ENCODE results near the gene NRBF2. TPM values are rescaled to one million over a fixed set of nuclear protein-coding genes. Genes with fewer than 3 reads are reported as not detected.

Gene NRBF2
- total RNA-seq, 2 experiments from 2014 or later: 25.3 to 25.6 TPM

- Mint-ChIP-seq H3K36me3 (ENCODE audit: low read depth) (peaks cover 31% of the 10 kb centered on the region), H3K27me3 (peaks cover 2% of the 10 kb centered on the region), H3K4me3 (peak overlapping the region; percentile 94), H3K4me1 (ENCODE audit: low read depth) (peaks cover 48% of the 10 kb centered on the region), H3K9me3 (peaks cover 11% of the 10 kb centered on the region), H3K27ac (peak overlapping the region; percentile 88)
- Histone ChIP-seq H3K4me1 (ENCODE audit: insufficient read depth, low read length) (peaks cover 46% of the 10 kb centered on the region), H3K27me3 (ENCODE audit: control insufficient read depth in 1 of 2, insufficient read depth in 2 of 2, low read length in 2 of 2) (no peaks in the 10 kb centered on the region), H3K36me3 (ENCODE audit: insufficient read depth, low read length) (peaks cover 3% of the 10 kb centered on the region), H3K27ac (ENCODE audit: low read depth in 1 of 2, low read length in 2 of 2) (peak overlapping the region; percentile 97 to 98), H3K9me3 (ENCODE audit: control insufficient read depth in 1 of 2, insufficient read depth in 1 of 2, low read length in 2 of 2) (peaks cover 0 to 6% of the 10 kb centered on the region in 2 experiments), H3K4me3 (ENCODE audit: low read length) (peak overlapping the region; percentile 89)
- no peak for ATAC-seq (ENCODE audit: poor library complexity)
- intact Hi-C loops (cut with DNase I, micrococcal nuclease): loop anchor here (2.0 to 5.0 kb wide), 5 partner anchors 133 to 497 kb away; partner anchors contain the start of genes EGR2 (in 2 of the 2) and ADO (in 1 of the 2)
- CTCF ChIA-PET: interaction anchor here (2.5 kb wide), 1 partner anchor 11 kb away, joined by 7 read pairs; no protein-coding TSS in a partner anchor
- no peak for TF ChIP-seq CTCF (IDR thresholded peaks at IDR 0.05)
- DNase-seq: peak in 2 of 14 experiments; percentile 6 to 24
- POLR2A ChIA-PET: interaction anchor here (0.6 to 2.7 kb wide), 24 partner anchors 8 to 1231 kb away, joined by 3 to 31 read pairs (median 8); partner anchors contain the start of genes ADO, EGR2 and REEP3
Observed at GRCh38 chr10:63133821-63134557, 861 bp downstream of the NRBF2 start.

GRCh38 chr10:63137306-63137705 is 4.2 kb downstream of the NRBF2 start:
- Histone ChIP-seq H3K36me3 (ENCODE audit: insufficient read depth, low read length) (peaks cover 17% of the 10 kb centered on the region), H3K27ac (ENCODE audit: low read depth in 1 of 2, low read length in 2 of 2) (no peak overlapping the region), H3K27me3 (ENCODE audit: control insufficient read depth in 1 of 2, insufficient read depth in 2 of 2, low read length in 2 of 2) (no peaks in the 10 kb centered on the region), H3K4me1 (ENCODE audit: insufficient read depth, low read length) (peaks cover 52% of the 10 kb centered on the region), H3K4me3 (ENCODE audit: low read length) (no peak overlapping the region), H3K9me3 (ENCODE audit: control insufficient read depth in 1 of 2, insufficient read depth in 1 of 2, low read length in 2 of 2) (peaks cover 0 to 2% of the 10 kb centered on the region in 2 experiments)
- Mint-ChIP-seq H3K27me3 (no peaks in the 10 kb centered on the region), H3K9me3 (peaks cover 5% of the 10 kb centered on the region), H3K27ac (no peak overlapping the region), H3K4me3 (peak overlapping the region; percentile 54), H3K36me3 (ENCODE audit: low read depth) (peaks cover 61% of the 10 kb centered on the region), H3K4me1 (ENCODE audit: low read depth) (peaks cover 79% of the 10 kb centered on the region)
- CTCF ChIA-PET: interaction anchor here (1.9 kb wide), 1 partner anchor 9 kb away, joined by 5 read pairs; no protein-coding TSS in a partner anchor
- no peak for TF ChIP-seq CTCF (IDR thresholded peaks at IDR 0.05)
- intact Hi-C loops (cut with DNase I, micrococcal nuclease): no loop called here
- POLR2A ChIA-PET: no interaction called here
- ATAC-seq (ENCODE audit: poor library complexity) (no peak), DNase-seq (no peak)

- DNase-seq (no peak), ATAC-seq (ENCODE audit: poor library complexity) (no peak)
- Histone ChIP-seq H3K27ac (ENCODE audit: low read depth in 1 of 2, low read length in 2 of 2) (no peak overlapping the region), H3K36me3 (ENCODE audit: insufficient read depth, low read length) (peaks cover 17% of the 10 kb centered on the region), H3K4me3 (ENCODE audit: low read length) (no peak overlapping the region), H3K9me3 (ENCODE audit: control insufficient read depth in 1 of 2, insufficient read depth in 1 of 2, low read length in 2 of 2) (no peaks in the 10 kb centered on the region), H3K27me3 (ENCODE audit: control insufficient read depth in 1 of 2, insufficient read depth in 2 of 2, low read length in 2 of 2) (no peaks in the 10 kb centered on the region), H3K4me1 (ENCODE audit: insufficient read depth, low read length) (peaks cover 39% of the 10 kb centered on the region)
- ChIA-PET POLR2A (interaction anchor here (0.6 kb wide), 1 partner anchor 424 kb away, joined by 3 read pairs; no protein-coding TSS in a partner anchor), CTCF (interaction anchor here (2.0 kb wide), 1 partner anchor 18 kb away, joined by 7 read pairs; no protein-coding TSS in a partner anchor)
- no peak overlapping the region for H3K4me3 Mint-ChIP-seq
- H3K27ac Mint-ChIP-seq: no peak overlapping the region
- peaks cover 54% of the 10 kb centered on the region for H3K36me3 Mint-ChIP-seq (ENCODE audit: low read depth)
- no peak for TF ChIP-seq CTCF (IDR thresholded peaks at IDR 0.05)
- intact Hi-C loops (cut with DNase I, micrococcal nuclease): no loop called here
- H3K27me3 Mint-ChIP-seq: no peaks in the 10 kb centered on the region
- no peaks in the 10 kb centered on the region for H3K9me3 Mint-ChIP-seq
- peaks cover 79% of the 10 kb centered on the region for H3K4me1 Mint-ChIP-seq (ENCODE audit: low read depth)
Observed at GRCh38 chr10:63140077-63140476, 6.9 kb downstream of the NRBF2 start.
